ENCODE measurements around the gene SPC24.
A peak's percentile ranks its signal among the peaks of the same experiment; 100 is the strongest.
"Not testable (repeated sequence)": the region's sequence is repeated elsewhere in the genome, so short reads cannot be mapped to it uniquely, and the experiment has no call there.

SPC24 gene

GRCh38 chr19:11113140-11113708 lies 42.4 kb downstream of the SPC24 start:
- no peak for TF ChIP-seq GATA1 (IDR thresholded peaks at IDR 0.05; ENCODE audit: low read depth, low read length)
- no peak for TF ChIP-seq POLR2A (IDR thresholded peaks at IDR 0.05; ENCODE audit: low read length)
- no peak for DNase-seq

DNA sequence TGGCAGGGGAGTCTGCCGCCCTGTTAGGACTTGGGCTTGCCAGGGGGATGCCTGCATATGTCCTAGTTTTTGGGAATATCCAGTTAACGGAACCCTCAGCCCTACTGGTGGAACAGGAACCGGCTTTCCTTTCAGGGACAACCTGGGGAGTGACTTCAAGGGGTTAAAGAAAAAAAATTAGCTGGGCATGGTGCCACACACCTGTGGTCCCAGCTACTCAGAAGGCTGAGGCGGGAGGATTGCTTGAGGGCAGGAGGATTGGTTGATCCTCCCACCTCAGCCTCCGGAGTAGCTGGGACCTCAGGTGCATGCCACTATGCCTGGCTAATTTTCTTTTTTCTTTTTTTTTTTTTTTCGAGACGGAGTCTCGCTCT lies 43.8 kb downstream of the SPC24 start:
- DNase-seq, result no peak
- no peak for TF ChIP-seq GATA1 (IDR thresholded peaks at IDR 0.05; ENCODE audit: low read depth, low read length)
- no peak for TF ChIP-seq POLR2A (IDR thresholded peaks at IDR 0.05; ENCODE audit: low read length)

GRCh38 chr19:11111117-11111770 lies 44.3 kb downstream of the SPC24 start:
- no peak for DNase-seq
- TF ChIP-seq GATA1 (IDR thresholded peaks at IDR 0.05; ENCODE audit: low read depth, low read length), result no peak
- no peak for TF ChIP-seq POLR2A (IDR thresholded peaks at IDR 0.05; ENCODE audit: low read length)

DNA sequence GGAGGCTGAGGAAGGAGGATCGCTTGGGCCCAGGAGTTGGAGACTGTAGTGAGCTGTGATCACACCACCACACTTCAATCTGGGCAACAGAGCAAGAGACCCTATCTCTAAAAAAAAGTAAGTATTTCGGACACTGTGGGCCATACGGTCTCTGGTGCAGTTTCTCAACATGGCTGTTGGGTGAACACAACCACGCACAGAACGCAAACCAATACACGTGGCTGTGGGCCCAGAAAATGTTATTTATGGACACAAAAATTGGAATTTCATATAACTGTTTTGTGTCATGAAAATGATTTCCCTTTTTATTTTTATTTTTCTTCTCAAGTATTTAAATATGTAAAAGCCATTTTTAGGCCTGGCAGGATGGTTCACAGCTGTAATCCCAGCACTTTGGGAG lies 46.8 kb downstream of the SPC24 start:
- DNase-seq, result no peak
- TF ChIP-seq POLR2A (IDR thresholded peaks at IDR 0.05; ENCODE audit: low read length), result no peak

GRCh38 chr19:11106477-11106876 lies 49.1 kb downstream of the SPC24 start:
- TF ChIP-seq GATA1 (IDR thresholded peaks at IDR 0.05; ENCODE audit: low read depth, low read length), result no peak
- TF ChIP-seq POLR2A (IDR thresholded peaks at IDR 0.05; ENCODE audit: low read length), result no peak
- no peak for DNase-seq

DNA sequence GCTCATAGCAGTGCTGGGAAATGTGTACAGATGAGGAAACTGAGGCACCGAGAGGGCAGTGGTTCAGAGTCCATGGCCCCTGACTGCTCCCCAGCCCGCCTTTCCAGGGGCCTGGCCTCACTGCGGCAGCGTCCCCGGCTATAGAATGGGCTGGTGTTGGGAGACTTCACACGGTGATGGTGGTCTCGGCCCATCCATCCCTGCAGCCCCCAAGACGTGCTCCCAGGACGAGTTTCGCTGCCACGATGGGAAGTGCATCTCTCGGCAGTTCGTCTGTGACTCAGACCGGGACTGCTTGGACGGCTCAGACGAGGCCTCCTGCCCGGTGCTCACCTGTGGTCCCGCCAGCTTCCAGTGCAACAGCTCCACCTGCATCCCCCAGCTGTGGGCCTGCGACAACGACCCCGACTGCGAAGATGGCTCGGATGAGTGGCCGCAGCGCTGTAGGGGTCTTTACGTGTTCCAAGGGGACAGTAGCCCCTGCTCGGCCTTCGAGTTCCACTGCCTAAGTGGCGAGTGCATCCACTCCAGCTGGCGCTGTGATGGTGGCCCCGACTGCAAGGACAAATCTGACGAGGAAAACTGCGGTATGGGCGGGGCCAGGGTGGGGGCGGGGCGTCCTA lies 50.5 kb downstream of the SPC24 start:
- TF ChIP-seq POLR2A (IDR thresholded peaks at IDR 0.05; ENCODE audit: low read length) (peak; percentile 54), GATA1 (IDR thresholded peaks at IDR 0.05; ENCODE audit: low read depth, low read length) (no peak)
- no peak for DNase-seq

- DNase-seq, result not testable (repeated sequence)
These were observed 51.9 kb downstream of the SPC24 start for GRCh38 chr19:11103667-11104066.

- no peak for DNase-seq
- TF ChIP-seq GATA1 (IDR thresholded peaks at IDR 0.05; ENCODE audit: low read depth, low read length), result no peak
- TF ChIP-seq POLR2A (IDR thresholded peaks at IDR 0.05; ENCODE audit: low read length), result no peak
These were observed 52.6 kb downstream of the SPC24 start for GRCh38 chr19:11102944-11103343.

DNA sequence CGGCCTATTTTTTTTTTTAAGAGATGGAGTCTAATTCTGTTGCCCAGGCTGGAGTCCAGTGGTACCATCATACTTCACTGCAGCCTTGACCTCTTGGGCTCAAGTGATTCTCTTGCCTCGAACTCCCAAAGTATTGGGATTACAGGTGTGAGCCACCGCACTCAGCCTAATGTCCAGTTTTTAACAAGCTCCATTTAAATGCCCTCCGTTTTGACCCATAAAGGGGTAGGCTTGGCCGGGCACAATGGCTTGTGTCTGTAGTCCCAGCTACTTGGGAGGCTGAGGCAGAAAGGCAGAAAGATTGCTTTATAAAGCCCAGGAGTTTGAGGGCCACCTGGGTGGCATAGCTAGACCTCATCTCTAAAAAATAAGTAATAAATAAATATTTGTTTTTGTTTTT lies 54.5 kb downstream of the SPC24 start:
- TF ChIP-seq GATA1 (IDR thresholded peaks at IDR 0.05; ENCODE audit: low read depth, low read length), result no peak
- TF ChIP-seq POLR2A (IDR thresholded peaks at IDR 0.05; ENCODE audit: low read length), result no peak
- no peak for DNase-seq

- no peak for DNase-seq
These were observed 55.5 kb downstream of the SPC24 start for GRCh38 chr19:11100049-11100448.

GRCh38 chr19:11098861-11099260 lies 56.7 kb downstream of the SPC24 start:
- TF ChIP-seq POLR2A (IDR thresholded peaks at IDR 0.05; ENCODE audit: low read length), result no peak
- no peak for TF ChIP-seq GATA1 (IDR thresholded peaks at IDR 0.05; ENCODE audit: low read depth, low read length)
- DNase-seq, result no peak

More at GRCh38 chr19:11100049-11100448, 55.5 kb downstream of the SPC24 start:
- TF ChIP-seq POLR2A (IDR thresholded peaks at IDR 0.05; ENCODE audit: low read length) (no peak), GATA1 (IDR thresholded peaks at IDR 0.05; ENCODE audit: low read depth, low read length) (no peak)

- no peak for DNase-seq
- no peak for TF ChIP-seq GATA1 (IDR thresholded peaks at IDR 0.05; ENCODE audit: low read depth, low read length)
- TF ChIP-seq POLR2A (IDR thresholded peaks at IDR 0.05; ENCODE audit: low read length), result peak; percentile 29
These were observed 57.3 kb downstream of the SPC24 start for GRCh38 chr19:11098327-11098726.

DNA sequence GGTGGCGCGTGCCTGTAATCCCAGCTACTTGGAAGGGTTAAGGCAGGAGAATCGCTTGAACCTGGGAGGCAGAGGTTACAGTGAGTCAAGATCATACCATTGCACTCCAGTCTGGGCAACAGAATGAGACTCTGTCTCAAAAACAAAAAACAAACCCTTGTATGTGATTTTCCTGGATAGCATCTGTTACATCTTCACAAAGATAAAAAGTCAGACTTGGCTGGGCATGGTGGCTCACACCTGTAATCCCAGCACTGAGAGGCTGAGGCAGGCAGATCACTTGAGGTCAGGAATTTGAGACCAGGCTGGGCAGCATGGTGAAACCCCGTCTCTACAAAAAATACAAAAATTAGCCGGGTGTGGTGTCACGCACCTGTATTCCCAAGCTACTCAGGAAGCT lies 58.2 kb downstream of the SPC24 start:
- DNase-seq, result not testable (repeated sequence)

DNA sequence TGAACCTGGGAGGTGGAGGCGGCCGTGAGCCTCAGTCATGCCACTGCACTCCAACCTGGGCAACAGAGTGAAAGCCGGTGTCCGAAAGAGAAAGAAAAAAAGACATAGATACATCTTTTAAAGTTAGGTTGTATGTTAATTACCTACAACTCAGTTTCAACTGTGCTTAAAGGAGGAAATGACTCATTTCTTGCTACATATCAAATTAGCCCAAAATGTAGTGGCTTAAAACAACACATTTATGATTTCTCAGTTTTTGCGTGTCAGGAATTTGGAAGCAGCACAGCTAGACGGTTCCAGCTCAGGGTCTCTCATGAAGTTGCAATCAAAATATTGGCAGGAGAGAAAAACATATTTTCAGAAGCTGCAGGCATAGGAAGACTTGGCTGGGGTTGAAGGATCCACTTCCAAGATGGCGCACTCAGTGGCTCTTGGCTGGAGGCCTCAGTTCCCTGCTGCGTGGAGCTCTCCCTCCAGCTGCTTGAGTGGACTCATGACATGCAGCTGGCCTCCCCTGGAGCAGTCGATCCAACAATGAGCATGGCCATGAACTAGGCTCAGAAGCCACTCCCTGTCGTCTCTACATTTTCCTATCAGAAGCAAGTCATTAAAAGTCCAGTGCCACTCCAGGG lies 59.3 kb downstream of the SPC24 start:
- no peak for DNase-seq
- no peak for TF ChIP-seq GATA1 (IDR thresholded peaks at IDR 0.05; ENCODE audit: low read depth, low read length)
- no peak for TF ChIP-seq POLR2A (IDR thresholded peaks at IDR 0.05; ENCODE audit: low read length)
